Neural progenitor cell (in vitro differentiated cells): ENCODE data around the gene CRHR1.

Experiments used
- CTCF ChIP-seq: fragments of 200-600 bp; sonication (generic); IDR thresholded peaks from 2 replicates; pipeline ENCODE4 v1.5.1; 2017; ENCODE audit warnings: antibody characterized with exemption, mild to moderate bottlenecking
- EZH2 ChIP-seq: fragments of 200-600 bp; sonication (generic); IDR thresholded peaks from 2 replicates; pipeline ENCODE4 v1.6.1; 2017; ENCODE audit warnings: antibody characterized with exemption, mild to moderate bottlenecking, moderate library complexity

- TF ChIP-seq CTCF: no peak
- TF ChIP-seq EZH2: no peak
These were observed 98.9 kb downstream of the CRHR1 start for GRCh38 chr17:45883063-45883462.
